ENCODE data around the gene HCRT. TPM values are rescaled to one million over a fixed set of nuclear protein-coding genes. Genes with fewer than 3 reads are reported as not detected.

The HCRT gene
- total and polyA plus RNA-seq, 2 of the 8 experiments (the other 6 are each of a cell fraction or from before 2014, with no cell fraction given) = not detected

DNA sequence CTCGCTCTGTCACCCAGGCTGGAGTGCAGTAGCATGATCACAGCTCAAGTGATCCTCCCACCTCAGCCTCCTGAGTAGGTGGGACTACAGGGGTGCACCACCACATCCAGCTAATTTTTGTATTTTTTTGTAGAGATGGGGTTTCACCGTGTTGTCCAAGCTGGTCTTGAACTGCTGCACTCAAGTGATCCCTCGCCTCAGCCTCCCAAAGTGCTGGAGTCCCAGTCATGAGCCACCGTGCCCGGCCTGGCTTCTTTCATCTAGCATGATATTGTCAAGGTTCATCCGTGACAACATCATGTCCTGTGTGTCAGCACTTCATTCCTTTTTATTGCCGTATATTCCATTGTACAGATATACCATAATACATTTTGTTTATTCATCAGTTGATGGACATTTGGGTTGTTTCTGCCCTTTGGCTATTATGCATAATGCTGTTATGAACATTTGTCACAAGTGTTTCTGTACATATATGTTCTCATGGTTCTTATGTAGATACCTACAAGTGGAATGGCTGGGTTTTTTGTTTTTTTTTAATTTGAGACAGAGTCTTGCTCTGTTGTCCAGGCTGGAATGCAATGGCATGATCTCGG lies 12.4 kb upstream of the HCRT start:
- H3K27ac ChIP-seq (ENCODE audit: low read depth, low read length) = no peak overlapping the region
- no peak for TF ChIP-seq TCF12 (IDR thresholded peaks at IDR 0.05; ENCODE audit: low read depth, low read length)
- TF ChIP-seq BCL11A (IDR thresholded peaks at IDR 0.05; ENCODE audit: low read depth in 2 of 2, low read length in 2 of 2) = no peak
- no peak overlapping the region for H2BK20ac ChIP-seq (ENCODE audit: low read length)
- H3K4me2 ChIP-seq (ENCODE audit: insufficient read depth in 1 of 2, low read depth in 2 of 2, low read length in 2 of 2) = no peak overlapping the region
- H3K4ac ChIP-seq (replicated peaks; ENCODE audit: insufficient read length, low read depth, low read length) = no peak overlapping the region
- no peak overlapping the region for H3K4me3 ChIP-seq (ENCODE audit: extremely low read depth in 1 of 4, insufficient read depth in 2 of 4, low read depth in 3 of 4, low read length in 4 of 4)
- H3K23me2 ChIP-seq (ENCODE audit: low read depth, low read length) = no peaks in the 10 kb centered on the region
- no peak overlapping the region for H2AFZ ChIP-seq (ENCODE audit: low read length)
- peaks cover 0 to 4% (median 3%) of the 10 kb centered on the region in 4 experiments; a peak in 5 of 7 replicates for H3K4me1 ChIP-seq (replicated peaks in 1 of 4; ENCODE audit: control insufficient read depth in 3 of 4, insufficient read depth in 4 of 4, low read length in 3 of 4)
- POLR2A ChIA-PET (ENCODE audit: partially characterized antibody) = interaction anchor here (0.8 kb wide), 1 partner anchor 77 kb away, joined by 3 read pairs; no protein-coding TSS in a partner anchor
- no peak overlapping the region for H3K18ac ChIP-seq (ENCODE audit: extremely low read depth, low read length)
- H2BK120ac ChIP-seq (replicated peaks; ENCODE audit: low read depth, low read length) = no peak overlapping the region
- 93% methylated on average over 8 of the region's 8 CpGs; no CpG with 5 or more reads in 1 of the 2 experiments for WGBS, 2 experiments (ENCODE audit: extremely low coverage in 1 of 2, insufficient coverage in 1 of 2, insufficient read length in 1 of 2, insufficient replicate concordance in 2 of 2, low coverage in 1 of 2, low lambda C conversion rate in 2 of 2, missing lambda C conversion rate in 1 of 2)
- H3K56ac ChIP-seq (replicated peaks; ENCODE audit: insufficient read length, low read depth, low read length) = no peak overlapping the region
- no peak overlapping the region for H2AK5ac ChIP-seq (ENCODE audit: low read depth, low read length)
- H4K20me1 ChIP-seq (replicated peaks in 1 of 2; ENCODE audit: control insufficient read depth in 1 of 2, insufficient read depth in 2 of 2, low read length in 2 of 2) = no peaks in the 10 kb centered on the region
- no peaks in the 10 kb centered on the region for H3K79me2 ChIP-seq (ENCODE audit: control insufficient read depth in 1 of 2, insufficient read depth in 2 of 2, low read length in 2 of 2)
- H2BK15ac ChIP-seq (ENCODE audit: low read length) = no peak overlapping the region
- H3K14ac ChIP-seq (ENCODE audit: insufficient read length) = no peak overlapping the region
- H4K91ac ChIP-seq (replicated peaks; ENCODE audit: insufficient read length, low read length) = no peak overlapping the region
- peaks cover 0 to 9% (median 4%) of the 10 kb centered on the region in 4 experiments; a peak in 4 of 8 replicates for H3K36me3 ChIP-seq (ENCODE audit: control insufficient read depth in 2 of 4, insufficient read depth in 4 of 4, low read length in 3 of 4)
- H2BK5ac ChIP-seq (ENCODE audit: low read depth, low read length) = no peak overlapping the region
- FAIRE-seq (no peak), DNase-seq (ENCODE audit: low read depth in 1 of 2, low spot score in 2 of 2) (no peak)
- H4K8ac ChIP-seq (ENCODE audit: extremely low read depth, insufficient read depth, low read length) = no peak overlapping the region
- no peaks in the 10 kb centered on the region for H3K27me3 ChIP-seq (replicated peaks in 1 of 4; ENCODE audit: control insufficient read depth in 3 of 4, extremely low read depth in 1 of 4, insufficient read depth in 3 of 4, low read length in 3 of 4)
- no peaks in the 10 kb centered on the region for H3K9me3 ChIP-seq (ENCODE audit: insufficient read depth in 2 of 2, low read depth in 1 of 2, low read length in 1 of 2)
- no peak overlapping the region for H3K9ac ChIP-seq (replicated peaks in 1 of 4; ENCODE audit: extremely low read depth in 1 of 4, low read depth in 3 of 4, low read length in 3 of 4)
- no peak overlapping the region for H4K5ac ChIP-seq (ENCODE audit: insufficient read length, low read depth, low read length)
- no peak overlapping the region for H3K23ac ChIP-seq (ENCODE audit: insufficient read length)
- no peak overlapping the region for H2BK12ac ChIP-seq (ENCODE audit: low read depth, low read length)
- no peaks in the 10 kb centered on the region for H3K79me1 ChIP-seq (ENCODE audit: low read depth, low read length)
- CTCF ChIA-PET (ENCODE audit: partially characterized antibody) = interaction anchor here (1.2 to 7.4 kb wide), 4 partner anchors 10 to 34 kb away, joined by 3 to 34 read pairs (median 7); no protein-coding TSS in a partner anchor

Data from H1 (cell line).